Right forelimb (tissue), 1 donor: ENCODE data around the gene CDH4.
"Not testable (repeated sequence)": the region's sequence is repeated elsewhere in the genome, so short reads cannot be mapped to it uniquely, and the experiment has no call there.

ENCODE experiments used
- DNase-seq: peaks from one replicate; pipeline ENCODE4 v3.0.0-alpha.2; 2018

The CDH4 gene

DNA sequence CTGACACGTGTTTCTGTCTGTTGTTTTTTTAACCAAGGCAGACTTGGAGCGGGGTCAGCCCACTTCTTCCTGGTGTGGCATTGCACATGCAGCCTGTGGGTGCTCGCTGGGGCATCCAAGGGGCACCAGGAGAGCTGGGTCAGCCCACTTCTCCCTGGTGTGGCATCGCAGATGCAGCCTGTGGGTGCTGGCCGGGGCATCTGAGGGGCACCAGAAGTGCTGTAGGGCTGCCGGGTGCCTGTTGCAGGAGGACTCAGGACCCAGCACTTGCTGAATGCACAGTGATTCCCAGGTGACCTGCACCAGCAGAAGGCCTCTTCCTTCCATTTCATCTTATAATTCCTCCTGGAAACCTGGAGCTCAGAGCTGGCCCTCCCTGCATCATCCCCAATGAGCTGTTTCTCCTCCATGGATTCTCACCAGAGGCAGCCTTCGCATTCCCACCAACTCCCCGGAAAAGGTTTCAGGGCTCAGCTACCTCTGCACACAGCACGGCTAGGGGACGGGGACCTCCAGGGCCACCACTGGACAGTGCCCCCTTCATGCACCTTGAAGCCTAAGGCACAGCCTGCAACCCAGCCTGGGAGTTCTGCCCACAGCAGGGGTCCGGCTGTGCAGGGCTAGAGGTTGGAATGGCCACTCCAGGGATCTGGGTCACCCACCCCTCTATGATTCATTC, 594.8 kb downstream of the CDH4 start:
- DNase-seq = no peak

DNA sequence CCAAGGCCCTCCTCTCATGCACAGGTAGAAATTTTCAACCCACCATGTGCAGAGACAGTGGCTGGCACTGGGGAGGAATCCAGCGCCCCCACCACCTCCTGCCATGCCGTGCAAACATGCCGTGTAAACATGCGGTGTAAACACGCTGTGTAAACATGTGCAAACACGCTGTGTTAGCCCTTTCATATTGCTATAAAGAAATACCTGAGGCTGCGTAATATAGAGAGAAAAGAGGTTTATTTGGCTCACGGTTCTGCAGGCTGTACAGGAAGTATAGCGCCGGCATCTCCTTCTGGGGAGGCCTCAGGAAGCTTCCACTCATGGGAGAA, 595.3 kb downstream of the CDH4 start:
- DNase-seq = no peak

DNA sequence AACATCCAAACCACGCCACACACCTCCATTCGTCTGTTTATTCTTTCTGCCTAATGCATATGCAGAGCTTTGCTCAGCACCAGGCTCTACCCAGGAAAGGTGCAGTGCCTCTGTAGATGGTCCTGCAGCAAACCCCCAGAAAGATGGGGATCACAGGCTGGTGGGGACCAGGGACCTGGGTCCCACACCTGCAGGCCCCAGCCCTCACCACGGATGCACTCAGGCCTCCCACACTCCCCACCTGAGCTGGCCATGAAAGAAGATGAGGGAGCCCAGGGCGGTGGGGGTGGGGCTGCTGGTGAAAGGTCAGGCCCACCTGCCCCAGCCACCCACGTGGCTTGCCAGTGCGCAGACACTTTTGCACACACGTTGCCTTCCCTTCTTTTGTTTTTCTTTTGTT, 595.9 kb downstream of the CDH4 start:
- no peak for DNase-seq

DNA sequence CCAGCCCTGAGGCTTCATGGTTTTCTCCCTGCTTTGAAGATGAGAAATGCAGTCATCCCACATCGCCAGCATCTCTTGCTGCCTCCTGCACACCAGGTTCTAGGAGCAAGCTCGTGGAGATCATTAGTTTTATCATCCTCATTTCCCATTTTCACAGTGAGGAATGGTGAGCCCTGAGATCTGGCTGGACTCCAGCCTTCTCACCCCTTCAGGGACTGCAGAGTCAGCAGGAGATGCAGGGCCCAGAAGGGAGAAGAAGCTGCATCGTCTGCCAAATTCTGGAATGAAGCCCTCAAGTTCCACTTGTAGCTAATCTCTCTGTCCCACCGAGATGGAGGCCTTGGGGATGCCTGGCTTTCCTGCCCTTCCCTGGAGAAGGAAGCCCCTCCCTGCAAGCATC, 596.8 kb downstream of the CDH4 start:
- DNase-seq = no peak

DNA sequence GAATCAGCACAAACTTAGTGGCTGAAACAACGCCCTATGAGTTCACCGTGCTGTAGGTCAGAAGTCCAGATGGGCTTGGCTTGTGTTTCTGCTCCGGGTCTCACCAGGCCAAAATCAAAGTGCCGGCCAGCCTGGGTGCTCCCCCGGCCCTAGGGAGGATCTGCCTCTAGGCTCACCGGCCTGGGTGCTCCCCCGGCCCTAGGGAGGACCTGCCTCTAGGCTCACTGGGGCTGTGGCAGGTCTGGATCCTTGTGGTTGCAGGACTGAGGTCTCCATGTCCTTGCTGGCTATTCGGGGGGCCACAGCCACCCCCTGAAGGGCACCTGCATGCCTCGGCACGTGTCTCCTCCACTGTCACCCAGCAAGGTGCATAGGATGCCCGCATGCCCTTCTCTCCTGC, 597.3 kb downstream of the CDH4 start:
- no peak for DNase-seq

DNA sequence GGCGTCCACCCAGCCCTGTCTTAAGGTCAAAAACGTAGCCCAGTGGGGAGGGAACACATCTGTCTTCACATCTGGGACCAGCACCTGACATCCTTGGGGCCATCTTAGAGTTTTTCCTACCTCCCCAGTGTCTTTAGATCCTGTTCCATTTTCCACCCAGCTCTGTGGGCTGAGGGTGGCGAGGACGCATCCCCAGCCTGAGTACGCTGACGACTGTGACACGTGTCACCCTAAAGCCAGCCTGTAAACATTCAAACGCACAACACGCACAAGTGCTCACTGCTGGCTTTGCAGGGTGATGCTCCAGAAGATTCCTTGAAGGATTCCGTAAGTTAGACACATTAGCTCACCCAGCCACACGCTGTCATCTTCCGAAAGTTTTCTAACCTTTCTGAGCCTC, 597.8 kb downstream of the CDH4 start:
- DNase-seq = no peak

DNA sequence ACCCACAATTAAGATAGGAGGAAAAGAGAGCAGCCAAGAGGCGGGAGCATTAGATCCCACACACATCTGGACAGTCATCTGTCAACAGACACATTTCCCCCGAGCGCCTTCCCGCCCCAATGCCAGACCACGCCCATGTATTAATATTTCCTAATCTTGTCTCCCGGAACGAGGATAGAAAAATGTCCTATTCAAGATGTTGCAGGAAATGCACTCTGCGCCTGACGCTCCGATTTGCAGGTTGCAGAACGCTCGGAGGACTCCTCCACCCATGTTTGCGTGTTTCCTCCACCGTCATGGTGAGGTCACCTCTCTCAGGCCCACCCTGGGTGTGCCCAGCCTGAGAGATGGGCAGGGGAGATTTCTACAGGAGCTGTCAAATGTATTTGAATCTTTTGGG, 598.4 kb downstream of the CDH4 start:
- DNase-seq = no peak

DNA sequence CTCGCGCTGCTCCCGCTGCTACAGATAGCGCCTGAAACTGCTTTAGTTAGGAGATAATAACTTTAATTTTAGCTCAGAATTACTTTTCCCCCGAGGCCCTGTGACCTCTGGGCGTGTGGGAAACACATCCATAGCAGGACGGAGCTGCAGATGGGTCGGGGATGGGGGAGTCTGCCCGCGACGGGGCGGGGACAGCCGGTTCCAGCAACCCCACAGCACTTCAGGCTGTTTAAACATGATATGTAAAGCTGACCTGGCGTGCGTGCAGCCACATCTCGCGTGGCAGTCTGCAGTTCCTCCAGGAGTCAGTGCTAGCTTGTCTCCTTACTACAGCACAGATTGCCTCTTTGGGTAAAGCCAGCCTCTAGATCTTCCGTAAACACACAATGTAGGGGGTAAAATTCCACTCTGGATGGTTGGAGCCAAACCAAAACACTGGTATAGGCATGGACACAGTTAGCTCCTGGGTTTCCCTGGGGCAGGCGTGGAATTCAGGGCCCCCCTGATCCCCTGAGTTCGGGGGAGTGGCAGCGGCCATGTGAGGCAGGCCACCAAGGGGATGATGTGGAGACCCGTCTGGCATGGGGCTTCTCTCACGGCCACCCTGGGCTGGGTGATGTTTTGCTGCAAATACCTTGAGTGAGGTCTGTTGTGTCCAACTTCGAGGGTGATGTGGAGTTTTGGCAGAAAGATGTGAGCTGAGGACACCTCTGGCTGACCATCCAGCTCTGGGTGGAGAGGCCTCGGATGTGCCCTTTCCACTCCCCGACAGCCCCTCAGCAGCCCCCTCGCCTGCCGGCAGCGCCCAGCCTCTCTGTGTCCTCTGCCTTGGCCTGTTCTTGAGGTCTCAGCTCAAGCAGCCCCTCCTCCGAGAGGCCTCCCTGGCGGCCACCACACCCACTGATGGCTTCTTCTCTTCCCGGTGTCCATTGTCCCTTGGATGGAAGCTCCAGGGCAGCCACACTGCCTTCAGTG, 599.2 kb downstream of the CDH4 start:
- DNase-seq = no peak

DNA sequence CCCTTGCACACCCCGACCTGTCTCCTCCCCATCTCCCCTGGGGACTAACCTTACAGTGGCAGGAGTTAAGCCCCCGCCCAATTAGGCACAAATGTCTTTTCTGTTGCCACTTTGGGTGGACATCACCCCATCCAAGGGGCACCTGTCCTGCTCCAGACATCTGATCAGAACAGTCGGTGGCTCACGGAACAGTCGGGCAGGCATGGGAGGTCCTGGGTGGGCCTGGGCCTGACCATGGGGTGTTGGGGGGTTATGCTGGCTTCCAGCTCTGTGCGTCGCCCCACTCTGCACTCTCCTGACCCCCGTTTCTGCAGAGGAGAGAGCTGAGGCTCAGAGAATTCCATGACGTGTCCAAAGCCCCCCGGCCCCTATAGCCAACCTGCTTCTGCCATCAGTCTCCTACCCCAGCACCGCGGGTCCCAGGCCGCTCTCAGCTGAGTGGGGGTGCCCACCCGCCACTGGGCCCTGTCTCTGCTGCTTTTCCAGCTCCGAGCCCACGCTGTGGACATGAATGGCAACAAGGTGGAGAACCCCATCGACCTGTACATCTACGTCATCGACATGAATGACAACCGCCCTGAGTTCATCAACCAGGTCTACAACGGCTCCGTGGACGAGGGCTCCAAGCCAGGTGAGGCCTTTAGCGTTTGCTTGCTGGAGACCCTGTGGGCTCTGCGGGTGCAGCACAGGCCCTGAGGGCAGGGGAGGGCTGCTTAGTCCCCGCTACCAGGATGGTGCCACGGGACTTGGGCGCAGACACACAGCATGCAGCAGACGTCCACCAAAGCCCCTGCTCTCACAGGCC, 600.4 kb downstream of the CDH4 start:
- no peak for DNase-seq

DNA sequence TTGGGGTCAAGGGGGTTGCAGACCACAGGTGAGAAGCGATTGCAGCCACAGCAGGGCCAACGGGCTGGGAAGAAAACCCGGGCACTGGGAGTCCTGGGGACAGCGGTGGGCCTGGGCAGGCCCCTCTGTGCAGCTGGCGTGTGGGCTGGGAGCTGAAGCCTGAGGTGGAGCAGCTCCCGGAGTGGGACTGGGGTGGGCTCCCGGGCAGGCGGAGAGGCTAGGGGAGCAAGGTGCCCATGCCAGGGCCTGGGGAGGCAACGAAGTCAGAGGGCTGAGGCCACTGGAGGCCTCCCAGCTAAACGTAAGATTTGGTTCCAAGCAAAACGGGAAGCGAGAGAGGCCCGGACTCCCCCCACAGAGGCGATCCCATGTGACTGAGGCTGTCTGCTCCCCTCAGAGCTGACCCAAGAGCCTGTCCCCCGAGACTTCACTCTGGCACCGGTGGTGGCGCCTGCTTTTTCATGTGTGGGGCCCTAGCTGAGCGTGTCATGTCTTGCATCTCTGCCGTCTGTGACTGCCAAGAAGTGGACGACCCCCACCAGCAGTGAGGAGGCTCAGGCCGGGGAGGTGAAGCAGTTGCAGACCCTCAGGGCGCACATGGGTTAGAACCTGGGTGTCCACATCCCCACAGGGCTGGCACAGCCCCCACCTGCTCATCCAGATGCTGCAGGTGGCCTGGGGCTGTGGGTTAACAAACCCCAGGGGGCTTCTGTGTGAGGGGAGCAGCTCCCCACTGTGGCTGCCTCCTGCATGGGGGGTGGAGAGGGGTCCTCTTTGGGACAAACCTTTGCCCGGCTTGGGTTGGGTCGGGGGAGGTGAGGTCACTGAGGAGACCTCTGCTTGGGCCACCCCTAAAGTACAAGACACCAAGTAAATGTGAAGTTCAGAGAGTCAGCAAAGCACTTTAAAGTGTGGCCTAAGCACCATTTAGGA, 601.3 kb downstream of the CDH4 start:
- DNase-seq = no peak

DNA sequence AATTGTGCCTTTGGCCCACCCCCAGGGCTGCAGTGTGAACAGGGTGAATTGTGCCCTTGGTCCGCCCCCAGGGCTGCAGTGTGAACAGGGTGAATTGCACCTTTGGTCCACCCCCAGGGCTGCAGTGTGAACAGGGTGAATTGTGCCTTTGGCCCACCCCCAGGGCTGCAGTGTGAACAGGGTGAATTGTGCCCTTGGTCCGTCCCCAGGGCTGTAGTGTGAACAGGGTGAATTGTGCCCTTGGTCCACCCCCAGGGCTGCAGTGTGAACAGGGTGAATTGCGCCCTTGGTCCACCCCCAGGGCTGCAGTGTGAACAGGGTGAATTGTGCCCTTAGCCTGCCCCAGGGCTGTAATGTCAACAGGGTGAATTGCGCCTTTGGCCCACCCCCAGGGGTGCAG, 602.5 kb downstream of the CDH4 start:
- not testable (repeated sequence) for DNase-seq

DNA sequence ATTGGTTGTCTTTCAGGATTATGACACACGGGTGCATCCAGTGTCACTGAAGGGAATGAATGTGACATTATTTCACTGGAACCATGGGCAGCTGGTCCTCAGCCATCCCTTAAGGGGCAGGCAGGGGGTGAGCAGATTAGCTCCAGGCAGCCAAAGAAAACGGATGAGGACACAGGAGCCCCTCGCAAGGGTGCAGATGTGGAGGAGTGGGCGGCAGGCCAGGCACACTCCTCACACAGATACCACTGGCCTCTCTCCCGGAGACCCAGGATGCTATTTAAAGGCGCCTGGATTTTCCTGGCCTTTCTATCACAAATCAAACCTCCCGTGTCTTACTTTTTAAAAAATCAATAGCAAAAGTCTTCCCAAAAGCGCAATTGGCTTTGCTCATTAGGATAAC, 603.2 kb downstream of the CDH4 start:
- no peak for DNase-seq

DNA sequence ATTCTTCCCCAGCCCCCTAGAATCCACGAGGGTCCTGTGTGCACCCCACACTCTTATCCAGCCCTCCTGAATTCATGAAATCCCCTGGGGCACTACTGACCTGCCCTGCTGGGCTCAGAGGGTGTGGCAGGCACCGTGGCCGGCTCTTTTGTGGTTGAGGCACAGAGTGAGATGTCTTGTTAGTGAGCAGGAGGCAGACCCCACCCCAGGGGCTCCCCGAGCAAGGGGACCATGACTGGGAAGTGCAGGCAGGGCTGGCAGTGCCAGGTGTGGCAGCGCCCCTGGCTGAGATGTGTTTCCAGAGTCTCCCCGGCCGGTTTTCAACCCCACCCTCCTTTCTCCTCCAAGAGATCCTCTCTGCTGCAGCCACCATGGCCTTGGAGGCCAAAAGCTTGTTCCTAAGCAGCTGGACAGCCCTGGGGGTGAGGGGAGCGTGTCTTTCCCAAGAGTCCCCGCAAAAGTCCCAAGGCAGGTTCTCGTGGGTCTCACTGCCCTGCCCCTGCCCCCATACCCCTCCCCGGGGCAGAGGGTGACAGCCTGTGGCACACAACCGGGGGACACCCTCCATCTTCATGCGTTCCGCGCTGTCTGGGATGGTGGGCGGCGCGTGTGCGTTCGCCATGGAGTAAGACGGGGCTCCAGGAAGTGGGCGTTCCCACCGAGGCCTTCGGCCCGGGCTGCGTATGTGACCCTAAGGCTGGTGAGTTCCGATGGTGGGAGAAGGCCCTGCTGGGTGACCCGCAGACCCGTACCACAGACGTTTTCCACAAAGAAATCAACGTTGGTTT, 604.8 kb downstream of the CDH4 start:
- DNase-seq = no peak

DNA sequence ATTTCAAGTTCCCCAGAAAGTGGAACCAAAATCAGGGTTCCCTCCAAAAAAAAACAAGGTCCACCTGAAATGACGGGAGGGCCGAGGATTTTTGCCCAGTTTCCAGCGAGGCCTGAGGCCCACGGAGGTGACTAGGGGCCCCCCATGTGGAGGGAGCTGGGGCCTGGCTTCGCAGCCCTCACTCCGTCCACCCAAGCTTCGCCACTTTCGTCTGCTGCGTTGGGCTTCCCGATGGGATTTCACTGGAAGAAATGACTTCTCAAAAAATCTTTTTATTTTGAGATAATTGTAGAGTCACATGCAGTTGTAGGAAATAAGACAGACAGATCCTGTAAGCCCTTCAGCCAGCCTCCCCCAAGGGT, 605.3 kb downstream of the CDH4 start:
- DNase-seq = no peak

DNA sequence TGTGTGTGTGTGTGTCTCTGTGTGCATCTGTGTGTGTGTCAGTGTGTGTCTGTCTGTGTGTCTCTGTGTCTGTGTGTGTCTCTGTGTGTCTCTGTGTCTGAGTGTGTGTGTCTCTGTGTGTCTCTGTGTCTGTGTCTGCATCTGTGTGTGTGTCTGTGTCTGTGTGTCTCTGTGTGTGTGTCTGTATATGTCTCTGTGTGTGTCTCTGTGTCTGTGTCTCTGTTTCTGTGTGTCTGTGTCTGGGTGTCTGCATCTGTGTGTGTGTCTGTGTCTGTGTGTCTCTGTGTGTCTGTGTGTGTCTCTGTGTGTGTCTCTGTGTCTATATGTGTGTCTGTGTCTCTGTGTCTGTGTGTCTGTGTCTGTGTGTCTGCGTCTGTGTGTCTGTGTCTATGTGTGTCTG, 605.8 kb downstream of the CDH4 start:
- no peak for DNase-seq

DNA sequence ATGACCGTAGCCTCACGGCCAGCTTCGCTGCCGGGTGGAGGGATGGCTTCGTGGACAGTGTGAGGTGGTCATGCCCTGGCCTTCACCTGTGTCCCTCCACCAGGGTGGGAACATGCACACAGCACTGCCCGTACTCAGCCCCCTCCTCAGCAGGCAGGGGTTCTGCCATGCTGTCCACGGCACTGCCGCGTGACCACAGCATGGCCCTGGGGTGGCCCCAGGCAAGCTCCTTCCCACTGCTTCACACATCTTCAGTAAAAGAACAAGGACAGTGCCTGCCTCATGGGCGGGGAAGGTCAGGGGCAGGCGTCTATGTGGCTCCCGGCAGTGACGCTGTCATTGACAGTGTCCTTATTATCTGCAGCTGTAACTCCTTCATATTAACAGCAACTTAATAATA, 607.7 kb downstream of the CDH4 start:
- no peak for DNase-seq

DNA sequence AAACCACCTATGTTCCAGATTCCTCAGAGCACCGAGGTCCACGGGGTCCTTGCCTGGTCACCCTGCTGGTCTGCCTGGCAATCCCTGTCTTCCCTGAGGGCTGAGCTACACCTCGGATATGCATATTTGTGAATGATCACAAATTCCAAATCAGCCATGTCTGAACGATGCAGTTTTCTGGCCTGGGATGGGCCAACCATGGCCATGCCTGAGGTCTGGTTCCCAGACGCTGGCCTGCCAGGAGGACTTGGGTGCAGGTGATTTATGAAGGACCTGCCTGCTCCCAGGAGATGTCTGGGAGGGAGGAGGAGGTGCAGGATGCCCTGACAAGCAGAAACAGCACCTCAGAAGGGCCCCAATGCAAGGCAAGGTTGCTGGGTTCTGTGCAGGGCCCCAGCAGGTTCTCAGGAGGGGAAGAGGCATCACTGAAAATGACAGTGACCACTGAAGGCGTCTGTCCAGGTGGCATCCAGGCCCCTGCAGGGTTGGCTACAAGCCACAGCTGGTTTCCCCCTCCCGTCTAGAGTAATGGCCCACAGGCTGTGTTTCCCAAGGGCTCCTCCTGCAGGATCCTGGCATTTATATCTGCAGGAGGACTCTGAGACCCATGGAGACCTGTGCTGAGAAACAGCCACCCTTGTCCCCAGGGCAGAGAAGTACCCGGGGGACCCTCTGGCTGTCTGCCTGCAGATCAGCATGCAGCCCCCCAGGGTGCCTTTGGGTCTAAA, 608.4 kb downstream of the CDH4 start:
- DNase-seq = no peak

DNA sequence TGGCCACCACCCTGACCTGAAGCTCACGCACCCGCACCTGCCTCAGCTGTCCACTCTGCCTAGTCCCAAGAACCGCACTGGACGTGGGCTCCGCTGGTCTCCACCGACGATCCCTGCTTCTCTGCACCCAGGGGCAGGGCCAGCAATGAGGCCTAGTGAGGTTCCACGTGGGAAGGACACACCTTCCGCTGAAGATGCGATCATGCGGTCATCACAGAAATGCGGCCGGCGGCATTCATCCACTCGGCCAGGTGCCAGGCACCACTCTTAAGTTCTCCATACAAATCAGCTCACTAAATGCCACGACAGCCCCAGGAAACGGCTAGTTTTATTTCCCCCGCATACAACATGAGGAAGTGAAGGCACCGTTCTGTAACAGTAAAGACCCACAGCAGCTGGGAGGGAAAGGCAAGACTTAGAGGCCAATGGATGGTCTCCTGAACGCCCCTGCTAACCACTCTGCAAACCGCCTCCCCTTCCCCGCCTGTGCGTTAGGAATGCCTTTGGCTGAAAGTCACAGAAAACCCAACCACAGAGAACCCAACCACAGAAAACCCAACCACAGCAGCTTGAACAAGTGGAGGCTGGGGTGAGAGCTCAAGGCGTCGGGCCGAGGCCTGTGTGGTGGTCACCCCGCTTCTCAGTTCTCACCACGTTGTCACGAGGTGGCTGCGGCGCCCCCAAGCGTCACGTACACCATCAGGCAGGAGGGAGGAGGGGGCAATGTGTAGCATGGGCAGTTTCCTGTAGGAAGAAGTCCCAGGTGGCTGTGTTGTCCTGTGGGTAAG, 609.2 kb downstream of the CDH4 start:
- no peak for DNase-seq

DNA sequence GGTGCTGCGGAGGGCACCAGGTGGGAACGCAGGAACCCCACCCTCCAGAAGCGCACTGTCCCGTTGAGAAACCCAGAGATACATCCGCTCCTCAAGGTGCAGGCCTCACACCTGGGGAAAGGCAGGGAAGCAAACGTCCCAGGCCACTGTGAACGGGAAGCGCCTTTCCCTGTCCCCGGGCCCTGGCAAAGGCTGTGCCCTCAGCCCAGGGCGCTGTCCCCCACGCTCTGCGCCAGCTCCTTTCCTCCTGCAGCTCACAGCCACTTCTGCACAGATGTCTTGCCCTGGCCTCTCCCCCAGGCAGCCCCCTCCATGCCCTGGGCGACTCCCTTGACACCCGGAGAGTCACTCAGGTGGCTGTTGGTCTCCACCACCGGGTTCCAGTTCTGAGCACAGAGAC, 609.8 kb downstream of the CDH4 start:
- DNase-seq = no peak

DNA sequence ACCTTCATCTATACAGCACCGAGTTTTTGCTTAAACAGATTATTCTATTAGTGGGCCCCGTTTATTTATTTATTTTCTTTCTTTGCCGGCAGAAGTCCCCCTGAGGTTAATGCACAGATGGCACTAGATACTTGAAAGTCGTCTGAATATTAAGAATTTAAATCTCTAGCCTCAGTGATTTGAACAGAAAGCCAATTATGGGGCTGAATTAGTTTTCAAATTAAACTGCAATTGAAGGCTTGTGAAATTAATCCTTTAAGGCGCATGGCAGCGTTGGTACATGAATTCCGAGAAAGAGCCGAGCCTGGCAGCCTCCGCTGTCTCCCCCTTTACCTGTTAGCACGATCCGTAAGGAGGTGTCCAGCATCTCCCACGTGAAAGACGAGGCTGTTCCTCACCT, 610.8 kb downstream of the CDH4 start:
- no peak for DNase-seq
